ENCODE results near the gene KDSR. TPM values are rescaled to one million over a fixed set of nuclear protein-coding genes. Genes with fewer than 3 reads are reported as not detected.
A peak's percentile ranks its signal among the peaks of the same experiment; 100 is the strongest.

Gene KDSR
- total and polyA plus RNA-seq, 2 of the 13 experiments (the other 11 are each of a cell fraction or from before 2014, with no cell fraction given) = 10.4 to 20.9 TPM

DNA sequence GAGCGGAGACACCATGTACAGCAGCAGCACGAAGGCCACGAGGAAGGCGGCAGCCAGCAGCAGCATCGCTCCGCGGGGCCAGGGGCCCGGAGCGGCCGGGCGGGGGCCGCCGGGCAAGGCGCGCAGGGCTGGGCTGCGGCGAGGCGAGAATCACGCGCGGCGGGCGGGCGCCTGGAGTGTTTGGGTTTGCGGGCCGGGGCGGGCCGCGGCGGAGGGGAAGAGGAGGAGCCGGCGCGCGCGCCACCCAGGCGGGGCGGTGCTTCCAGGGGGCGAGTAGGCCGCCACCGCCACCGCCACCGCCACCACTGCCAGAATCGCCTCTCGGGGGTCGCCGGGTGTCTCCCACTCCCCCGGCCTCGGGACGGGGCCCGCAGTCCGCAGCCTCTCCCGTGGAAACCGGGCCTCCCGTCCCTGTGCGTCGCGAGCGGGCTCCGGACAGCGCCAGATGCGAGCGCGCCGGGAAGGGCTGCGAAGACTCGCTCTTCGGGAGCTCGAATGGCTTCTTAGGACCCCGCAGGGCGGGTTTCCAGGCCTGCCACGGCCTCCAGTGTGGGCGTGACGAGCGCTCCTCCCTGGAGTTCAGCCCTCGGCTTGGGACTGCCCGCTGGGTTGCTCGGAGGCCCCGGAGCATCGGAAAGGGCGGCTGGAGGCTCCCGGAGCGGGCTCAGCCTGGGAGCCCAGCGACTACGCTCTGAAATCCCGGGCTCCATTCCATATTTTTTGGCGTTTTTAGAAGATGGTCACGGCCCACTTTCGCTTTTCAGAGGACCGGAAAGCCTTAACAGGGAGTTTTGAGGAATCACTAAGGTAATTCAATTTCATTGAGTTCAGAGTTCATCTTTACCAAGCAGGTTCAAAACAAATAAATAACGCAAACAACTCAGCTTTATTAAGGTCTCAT, at the start of gene KDSR (continued):
- TF ChIP-seq, protein P1, sequence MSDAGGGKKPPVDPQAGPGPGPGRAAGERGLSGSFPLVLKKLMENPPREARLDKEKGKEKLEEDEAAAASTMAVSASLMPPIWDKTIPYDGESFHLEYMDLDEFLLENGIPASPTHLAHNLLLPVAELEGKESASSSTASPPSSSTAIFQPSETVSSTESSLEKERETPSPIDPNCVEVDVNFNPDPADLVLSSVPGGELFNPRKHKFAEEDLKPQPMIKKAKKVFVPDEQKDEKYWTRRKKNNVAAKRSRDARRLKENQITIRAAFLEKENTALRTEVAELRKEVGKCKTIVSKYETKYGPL (CRISPR knock-in tag; IDR thresholded peaks at IDR 0.05) = peak; percentile 29
- TF ChIP-seq NR2F6 (IDR thresholded peaks at IDR 0.05) (peak; percentile 37; the same call in 1 of the 2 replicates), NR2F6 (CRISPR knock-in tag; IDR thresholded peaks at IDR 0.05) (peak; percentile 29), HNRNPH1 (optimal IDR thresholded peaks at IDR 0.05; ENCODE audit: low read depth, low read length) (no peak), HNRNPL (IDR thresholded peaks at IDR 0.05; ENCODE audit: low read depth, low read length) (peak; percentile 75; the same call in 1 of the 2 replicates), SMYD3 (CRISPR knock-in tag; IDR thresholded peaks at IDR 0.05) (0 out of 2 replicates have a peak, but pooled peaks have one; percentile 25), ZNF839 (CRISPR knock-in tag; IDR thresholded peaks at IDR 0.05; ENCODE audit: borderline replicate concordance) (no peak), TAF15 (IDR thresholded peaks at IDR 0.05; ENCODE audit: low read depth, low read length, poor library complexity, severe bottlenecking) (peak; percentile 74), ZNF777 (CRISPR knock-in tag; IDR thresholded peaks at IDR 0.05) (peak; percentile 27; the same call in 1 of the 2 replicates), ZNF354B (CRISPR knock-in tag; IDR thresholded peaks at IDR 0.05) (no peak), FOXP1 (IDR thresholded peaks at IDR 0.05) (no peak), FOXP1 (CRISPR knock-in tag; IDR thresholded peaks at IDR 0.05) (peak; percentile 42; the same call in 1 of the 2 replicates), RFXAP (CRISPR knock-in tag; IDR thresholded peaks at IDR 0.05; ENCODE audit: borderline replicate concordance) (peak; percentile 83; the same call in 1 of the 2 replicates), ZNF879 (CRISPR knock-in tag; IDR thresholded peaks at IDR 0.05) (no peak), ARNTL (CRISPR knock-in tag; IDR thresholded peaks at IDR 0.05) (no peak; the same call in 1 of the 2 replicates), HOXD1 (CRISPR knock-in tag; IDR thresholded peaks at IDR 0.05) (peak; percentile 79)
- TF ChIP-seq, protein P2, sequence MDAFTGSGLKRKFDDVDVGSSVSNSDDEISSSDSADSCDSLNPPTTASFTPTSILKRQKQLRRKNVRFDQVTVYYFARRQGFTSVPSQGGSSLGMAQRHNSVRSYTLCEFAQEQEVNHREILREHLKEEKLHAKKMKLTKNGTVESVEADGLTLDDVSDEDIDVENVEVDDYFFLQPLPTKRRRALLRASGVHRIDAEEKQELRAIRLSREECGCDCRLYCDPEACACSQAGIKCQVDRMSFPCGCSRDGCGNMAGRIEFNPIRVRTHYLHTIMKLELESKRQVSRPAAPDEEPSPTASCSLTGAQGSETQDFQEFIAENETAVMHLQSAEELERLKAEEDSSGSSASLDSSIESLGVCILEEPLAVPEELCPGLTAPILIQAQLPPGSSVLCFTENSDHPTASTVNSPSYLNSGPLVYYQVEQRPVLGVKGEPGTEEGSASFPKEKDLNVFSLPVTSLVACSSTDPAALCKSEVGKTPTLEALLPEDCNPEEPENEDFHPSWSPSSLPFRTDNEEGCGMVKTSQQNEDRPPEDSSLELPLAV (CRISPR knock-in tag; conservative IDR thresholded peaks at IDR 0.05; ENCODE audit: low read depth) = no peak
- TF ChIP-seq, protein P3, sequence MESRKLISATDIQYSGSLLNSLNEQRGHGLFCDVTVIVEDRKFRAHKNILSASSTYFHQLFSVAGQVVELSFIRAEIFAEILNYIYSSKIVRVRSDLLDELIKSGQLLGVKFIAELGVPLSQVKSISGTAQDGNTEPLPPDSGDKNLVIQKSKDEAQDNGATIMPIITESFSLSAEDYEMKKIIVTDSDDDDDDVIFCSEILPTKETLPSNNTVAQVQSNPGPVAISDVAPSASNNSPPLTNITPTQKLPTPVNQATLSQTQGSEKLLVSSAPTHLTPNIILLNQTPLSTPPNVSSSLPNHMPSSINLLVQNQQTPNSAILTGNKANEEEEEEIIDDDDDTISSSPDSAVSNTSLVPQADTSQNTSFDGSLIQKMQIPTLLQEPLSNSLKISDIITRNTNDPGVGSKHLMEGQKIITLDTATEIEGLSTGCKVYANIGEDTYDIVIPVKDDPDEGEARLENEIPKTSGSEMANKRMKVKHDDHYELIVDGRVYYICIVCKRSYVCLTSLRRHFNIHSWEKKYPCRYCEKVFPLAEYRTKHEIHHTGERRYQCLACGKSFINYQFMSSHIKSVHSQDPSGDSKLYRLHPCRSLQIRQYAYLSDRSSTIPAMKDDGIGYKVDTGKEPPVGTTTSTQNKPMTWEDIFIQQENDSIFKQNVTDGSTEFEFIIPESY (CRISPR knock-in tag; IDR thresholded peaks at IDR 0.05) = peak; percentile 19
- TF ChIP-seq, protein P4, sequence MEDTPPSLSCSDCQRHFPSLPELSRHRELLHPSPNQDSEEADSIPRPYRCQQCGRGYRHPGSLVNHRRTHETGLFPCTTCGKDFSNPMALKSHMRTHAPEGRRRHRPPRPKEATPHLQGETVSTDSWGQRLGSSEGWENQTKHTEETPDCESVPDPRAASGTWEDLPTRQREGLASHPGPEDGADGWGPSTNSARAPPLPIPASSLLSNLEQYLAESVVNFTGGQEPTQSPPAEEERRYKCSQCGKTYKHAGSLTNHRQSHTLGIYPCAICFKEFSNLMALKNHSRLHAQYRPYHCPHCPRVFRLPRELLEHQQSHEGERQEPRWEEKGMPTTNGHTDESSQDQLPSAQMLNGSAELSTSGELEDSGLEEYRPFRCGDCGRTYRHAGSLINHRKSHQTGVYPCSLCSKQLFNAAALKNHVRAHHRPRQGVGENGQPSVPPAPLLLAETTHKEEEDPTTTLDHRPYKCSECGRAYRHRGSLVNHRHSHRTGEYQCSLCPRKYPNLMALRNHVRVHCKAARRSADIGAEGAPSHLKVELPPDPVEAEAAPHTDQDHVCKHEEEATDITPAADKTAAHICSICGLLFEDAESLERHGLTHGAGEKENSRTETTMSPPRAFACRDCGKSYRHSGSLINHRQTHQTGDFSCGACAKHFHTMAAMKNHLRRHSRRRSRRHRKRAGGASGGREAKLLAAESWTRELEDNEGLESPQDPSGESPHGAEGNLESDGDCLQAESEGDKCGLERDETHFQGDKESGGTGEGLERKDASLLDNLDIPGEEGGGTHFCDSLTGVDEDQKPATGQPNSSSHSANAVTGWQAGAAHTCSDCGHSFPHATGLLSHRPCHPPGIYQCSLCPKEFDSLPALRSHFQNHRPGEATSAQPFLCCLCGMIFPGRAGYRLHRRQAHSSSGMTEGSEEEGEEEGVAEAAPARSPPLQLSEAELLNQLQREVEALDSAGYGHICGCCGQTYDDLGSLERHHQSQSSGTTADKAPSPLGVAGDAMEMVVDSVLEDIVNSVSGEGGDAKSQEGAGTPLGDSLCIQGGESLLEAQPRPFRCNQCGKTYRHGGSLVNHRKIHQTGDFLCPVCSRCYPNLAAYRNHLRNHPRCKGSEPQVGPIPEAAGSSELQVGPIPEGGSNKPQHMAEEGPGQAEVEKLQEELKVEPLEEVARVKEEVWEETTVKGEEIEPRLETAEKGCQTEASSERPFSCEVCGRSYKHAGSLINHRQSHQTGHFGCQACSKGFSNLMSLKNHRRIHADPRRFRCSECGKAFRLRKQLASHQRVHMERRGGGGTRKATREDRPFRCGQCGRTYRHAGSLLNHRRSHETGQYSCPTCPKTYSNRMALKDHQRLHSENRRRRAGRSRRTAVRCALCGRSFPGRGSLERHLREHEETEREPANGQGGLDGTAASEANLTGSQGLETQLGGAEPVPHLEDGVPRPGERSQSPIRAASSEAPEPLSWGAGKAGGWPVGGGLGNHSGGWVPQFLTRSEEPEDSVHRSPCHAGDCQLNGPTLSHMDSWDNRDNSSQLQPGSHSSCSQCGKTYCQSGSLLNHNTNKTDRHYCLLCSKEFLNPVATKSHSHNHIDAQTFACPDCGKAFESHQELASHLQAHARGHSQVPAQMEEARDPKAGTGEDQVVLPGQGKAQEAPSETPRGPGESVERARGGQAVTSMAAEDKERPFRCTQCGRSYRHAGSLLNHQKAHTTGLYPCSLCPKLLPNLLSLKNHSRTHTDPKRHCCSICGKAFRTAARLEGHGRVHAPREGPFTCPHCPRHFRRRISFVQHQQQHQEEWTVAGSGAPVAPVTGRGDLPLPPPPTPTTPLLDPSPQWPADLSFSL (CRISPR knock-in tag; IDR thresholded peaks at IDR 0.05) = no peak

All from HepG2 (cell line).